Peyer's patch (tissue), 4 donors: ENCODE measurements around the gene PDZD7.

Experiments used
- POLR2A ChIP-seq, 2 donors: fragments of 450-650 bp; IDR thresholded peaks; one replicate each; pipeline ENCODE4 v1.5.1; 2017; ENCODE audit warnings: antibody characterized with exemption in 2 of 2, mild to moderate bottlenecking in 2 of 2, moderate library complexity in 2 of 2
- TF ChIP-seq, protein P1 (sequence below), 6 experiments: fragments of 450-650 bp in 4 of 6; fragments of 200-600 bp in 2 of 6; sonication (generic) in 1 of 6; IDR thresholded peaks; one replicate each; pipeline ENCODE4 v1.5.1; 2017 to 2019; ENCODE audit warnings: antibody characterized with exemption in 6 of 6, mild to moderate bottlenecking in 3 of 6, moderate library complexity in 1 of 6

DNA sequence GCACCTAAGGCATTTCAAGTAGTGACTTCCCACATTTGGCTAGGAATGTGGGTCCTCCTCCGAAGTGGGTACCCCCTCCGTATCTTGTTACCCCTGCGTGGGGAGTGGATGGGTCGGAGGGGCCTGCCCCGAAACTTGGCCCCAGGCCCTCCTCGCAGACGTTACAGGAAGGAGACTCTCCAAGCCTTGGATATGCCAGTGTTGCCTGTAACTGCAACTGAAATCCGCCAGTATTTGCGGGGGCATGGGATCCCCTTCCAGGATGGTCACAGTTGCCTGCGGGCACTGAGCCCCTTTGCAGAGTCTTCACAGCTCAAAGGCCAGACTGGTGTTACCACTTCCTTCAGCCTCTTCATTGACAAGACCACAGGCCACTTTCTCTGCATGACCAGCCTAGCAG is 42.8 kb downstream of the PDZD7 start:
- TF ChIP-seq, protein P1, sequence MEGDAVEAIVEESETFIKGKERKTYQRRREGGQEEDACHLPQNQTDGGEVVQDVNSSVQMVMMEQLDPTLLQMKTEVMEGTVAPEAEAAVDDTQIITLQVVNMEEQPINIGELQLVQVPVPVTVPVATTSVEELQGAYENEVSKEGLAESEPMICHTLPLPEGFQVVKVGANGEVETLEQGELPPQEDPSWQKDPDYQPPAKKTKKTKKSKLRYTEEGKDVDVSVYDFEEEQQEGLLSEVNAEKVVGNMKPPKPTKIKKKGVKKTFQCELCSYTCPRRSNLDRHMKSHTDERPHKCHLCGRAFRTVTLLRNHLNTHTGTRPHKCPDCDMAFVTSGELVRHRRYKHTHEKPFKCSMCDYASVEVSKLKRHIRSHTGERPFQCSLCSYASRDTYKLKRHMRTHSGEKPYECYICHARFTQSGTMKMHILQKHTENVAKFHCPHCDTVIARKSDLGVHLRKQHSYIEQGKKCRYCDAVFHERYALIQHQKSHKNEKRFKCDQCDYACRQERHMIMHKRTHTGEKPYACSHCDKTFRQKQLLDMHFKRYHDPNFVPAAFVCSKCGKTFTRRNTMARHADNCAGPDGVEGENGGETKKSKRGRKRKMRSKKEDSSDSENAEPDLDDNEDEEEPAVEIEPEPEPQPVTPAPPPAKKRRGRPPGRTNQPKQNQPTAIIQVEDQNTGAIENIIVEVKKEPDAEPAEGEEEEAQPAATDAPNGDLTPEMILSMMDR (IDR thresholded peaks at IDR 0.05), result no peak
- TF ChIP-seq POLR2A (IDR thresholded peaks at IDR 0.05), result no peak
